AG09309 (cell line): ENCODE results near the gene SNX15.

Experiments used
- DNase-seq: peaks from one replicate; pipeline ENCODE4 v3.0.0-alpha.2; 2010; ENCODE audit warnings: low read depth
- H3K4me3 ChIP-seq: 2 replicates; pipeline ENCODE4 v1.5.1; 2011; ENCODE audit warnings: mild to moderate bottlenecking, low read depth, low read length, moderate library complexity; ENCODE audit not compliant: control insufficient read depth
- TF ChIP-seq, protein P1 (sequence below): IDR thresholded peaks from 2 replicates; pipeline ENCODE4 v1.5.1; 2011; ENCODE audit warnings: mild to moderate bottlenecking, low read depth, low read length, inconsistent platforms; ENCODE audit not compliant: insufficient read depth, control insufficient read depth; ENCODE audit errors: missing control alignments

The SNX15 gene

DNA sequence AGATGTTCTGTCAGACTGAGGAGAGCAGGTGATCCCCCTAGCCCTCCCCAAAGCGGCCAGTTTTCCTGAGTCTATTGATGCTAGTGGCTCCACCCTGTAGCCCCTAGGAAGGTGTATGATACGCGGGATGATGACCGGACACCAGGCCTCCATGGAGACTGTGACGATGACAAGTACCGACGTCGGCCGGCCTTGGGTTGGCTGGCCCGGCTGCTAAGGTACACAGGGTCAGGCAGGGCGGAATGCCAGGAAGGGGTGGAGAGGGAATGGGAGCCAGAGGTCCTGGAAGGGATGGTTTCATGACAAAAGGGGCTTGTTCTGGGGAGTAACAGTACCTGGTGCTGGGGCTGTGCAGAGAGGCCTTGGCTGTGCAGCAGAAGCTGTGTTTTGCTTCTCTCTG is 60.0 kb downstream of the SNX15 start:
- TF ChIP-seq, protein P1, sequence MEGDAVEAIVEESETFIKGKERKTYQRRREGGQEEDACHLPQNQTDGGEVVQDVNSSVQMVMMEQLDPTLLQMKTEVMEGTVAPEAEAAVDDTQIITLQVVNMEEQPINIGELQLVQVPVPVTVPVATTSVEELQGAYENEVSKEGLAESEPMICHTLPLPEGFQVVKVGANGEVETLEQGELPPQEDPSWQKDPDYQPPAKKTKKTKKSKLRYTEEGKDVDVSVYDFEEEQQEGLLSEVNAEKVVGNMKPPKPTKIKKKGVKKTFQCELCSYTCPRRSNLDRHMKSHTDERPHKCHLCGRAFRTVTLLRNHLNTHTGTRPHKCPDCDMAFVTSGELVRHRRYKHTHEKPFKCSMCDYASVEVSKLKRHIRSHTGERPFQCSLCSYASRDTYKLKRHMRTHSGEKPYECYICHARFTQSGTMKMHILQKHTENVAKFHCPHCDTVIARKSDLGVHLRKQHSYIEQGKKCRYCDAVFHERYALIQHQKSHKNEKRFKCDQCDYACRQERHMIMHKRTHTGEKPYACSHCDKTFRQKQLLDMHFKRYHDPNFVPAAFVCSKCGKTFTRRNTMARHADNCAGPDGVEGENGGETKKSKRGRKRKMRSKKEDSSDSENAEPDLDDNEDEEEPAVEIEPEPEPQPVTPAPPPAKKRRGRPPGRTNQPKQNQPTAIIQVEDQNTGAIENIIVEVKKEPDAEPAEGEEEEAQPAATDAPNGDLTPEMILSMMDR, result no peak
- DNase-seq, result no peak
- H3K4me3 ChIP-seq, result no peak overlapping the region

DNA sequence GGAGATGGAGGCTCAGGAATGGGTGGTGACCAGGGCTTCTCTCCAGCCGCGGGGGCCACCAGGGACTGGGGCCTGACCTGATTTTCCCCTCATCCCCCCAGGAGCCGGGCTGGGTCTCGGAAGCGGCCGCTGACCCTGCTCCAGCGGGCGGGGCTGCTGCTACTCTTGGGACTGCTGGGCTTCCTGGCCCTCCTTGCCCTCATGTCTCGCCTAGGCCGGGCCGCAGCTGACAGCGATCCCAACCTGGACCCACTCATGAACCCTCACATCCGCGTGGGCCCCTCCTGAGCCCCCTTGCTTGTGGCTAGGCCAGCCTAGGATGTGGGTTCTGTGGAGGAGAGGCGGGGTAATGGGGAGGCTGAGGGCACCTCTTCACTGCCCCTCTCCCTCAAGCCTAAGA is 60.6 kb downstream of the SNX15 start:
- TF ChIP-seq, protein P1, result no peak
- DNase-seq, result no peak
- H3K4me3 ChIP-seq, result no peak overlapping the region

DNA sequence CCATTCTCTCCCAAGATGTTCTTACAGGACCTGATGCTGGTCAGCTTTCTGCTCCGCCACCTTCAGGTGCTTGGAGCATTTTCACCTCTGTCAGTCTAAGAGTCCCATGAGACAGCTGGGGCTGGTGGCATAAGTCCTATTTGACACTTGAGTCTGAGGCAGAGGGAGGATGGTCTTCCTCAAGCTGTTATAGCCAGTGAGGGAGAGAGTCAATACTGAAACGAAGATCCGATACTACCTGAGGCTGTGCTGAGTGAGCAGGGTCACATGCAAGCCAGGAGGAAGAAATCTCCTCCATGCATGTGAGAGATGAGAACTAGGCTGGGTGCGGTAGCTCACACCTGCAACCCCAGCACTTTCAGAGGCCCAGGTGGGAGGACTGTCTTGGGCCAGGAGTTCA is 62.4 kb downstream of the SNX15 start:
- TF ChIP-seq, protein P1, result no peak
- H3K4me3 ChIP-seq, result no peak overlapping the region
- DNase-seq, result no peak
